ENCODE data around the gene FBXO24.

DNA sequence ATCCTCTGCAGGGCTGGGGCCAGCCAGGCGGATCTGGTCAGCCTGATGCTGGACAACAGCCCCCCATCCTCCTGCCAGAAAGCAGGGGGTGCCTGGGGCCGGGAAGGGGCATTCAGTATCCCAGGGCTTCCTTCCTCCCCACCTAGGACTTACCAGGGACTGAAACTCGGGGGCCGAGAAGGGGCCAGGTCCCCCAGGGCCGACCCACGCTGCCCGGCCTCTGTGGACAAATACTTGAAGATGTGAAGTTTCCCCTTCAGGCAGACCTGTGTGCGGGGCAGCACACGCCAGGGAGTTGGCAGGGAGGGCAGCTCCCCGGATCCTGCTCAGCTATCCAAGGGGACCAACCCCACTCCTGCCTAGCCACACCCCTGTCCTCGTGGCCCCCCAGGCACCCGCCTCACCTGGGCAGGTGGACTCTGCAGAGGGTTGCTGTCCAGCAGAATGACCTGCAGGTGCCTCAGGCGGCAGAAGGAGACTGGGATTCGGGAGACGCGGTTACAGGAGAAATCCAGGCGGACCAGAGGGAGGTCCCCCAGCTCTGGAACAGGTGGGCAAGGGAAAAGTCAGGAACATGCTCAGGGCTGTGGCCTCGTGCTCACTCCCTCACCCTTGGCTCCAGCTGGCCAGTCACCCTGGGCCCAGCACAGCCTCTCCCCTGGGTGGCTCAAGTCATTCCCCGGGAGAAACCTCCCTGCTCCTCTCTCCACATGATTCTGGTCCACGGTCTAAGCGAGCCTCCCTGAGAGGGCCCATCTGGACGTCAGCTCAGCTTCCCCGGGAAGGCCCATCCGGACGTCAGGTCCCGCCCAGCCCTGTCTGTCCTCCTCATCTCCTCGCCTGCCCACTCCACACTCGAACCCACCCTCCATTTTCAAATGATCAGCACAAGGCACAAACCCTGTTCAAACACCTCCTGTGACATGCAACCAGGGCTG, 7.6 kb upstream of the FBXO24 start:
- TF ChIP-seq CTCF (IDR thresholded peaks at IDR 0.05), result no peak
- TF ChIP-seq POLR2A (IDR thresholded peaks at IDR 0.05), result no peak
- TF ChIP-seq EP300 (IDR thresholded peaks at IDR 0.05), result no peak
- no peak for TF ChIP-seq POLR2AphosphoS5 (IDR thresholded peaks at IDR 0.05)

All from suprapubic skin (tissue), 4 donors.